Natural killer cell treated with Interleukin-12 subunit alpha and Interleukin-12 subunit beta and Interleukin-15 and Interleukin-18, amount 100 ng/mL, for 72 hours (primary cell): Measurements from ENCODE around the gene SAA2. TPM values are rescaled to one million over a fixed set of nuclear protein-coding genes. Genes with fewer than 3 reads are reported as not detected.
"Not testable (repeated sequence)": the region's sequence is repeated elsewhere in the genome, so short reads cannot be mapped to it uniquely, and the experiment has no call there.

ENCODE experiments used
- ATAC-seq, 2 donors: fragments of 150-1000 bp; cut with Tn5 transposase in 1 of 2; sonication (Bioruptor Pico), chemical (Tn5 transposase) in 1 of 2; 2 replicates each; pipeline ENCODE4 v1.10.0; 2021
- DNase-seq: peaks from one replicate; pipeline ENCODE4 v3.0.0; 2022; ENCODE audit warnings: low spot score
- H3K27ac Mint-ChIP-seq, 2 donors: 1 replicate in 1 of 2; 2 replicates in 1 of 2; pipeline ENCODE4 v1.8.0; 2022; ENCODE audit warnings: mixed read lengths in 2 of 2, mild to moderate bottlenecking in 1 of 2, moderate library complexity in 1 of 2
- H3K27me3 Mint-ChIP-seq, 2 donors: 1 replicate in 1 of 2; 2 replicates in 1 of 2; pipeline ENCODE4 v1.8.0; 2022; ENCODE audit warnings: mixed read lengths in 2 of 2
- H3K36me3 Mint-ChIP-seq: one replicate; pipeline ENCODE4 v1.8.0; 2022; ENCODE audit warnings: mixed read lengths
- H3K4me1 Mint-ChIP-seq, 2 donors: 1 replicate in 1 of 2; 2 replicates in 1 of 2; pipeline ENCODE4 v1.8.0; 2022; ENCODE audit warnings: low read depth in 2 of 2, mixed read lengths in 2 of 2, mild to moderate bottlenecking in 1 of 2
- H3K4me3 Mint-ChIP-seq: one replicate; pipeline ENCODE4 v1.8.0; 2022; ENCODE audit warnings: mixed read lengths
- H3K9me3 Mint-ChIP-seq: 2 replicates; pipeline ENCODE4 v1.8.0; 2022; ENCODE audit warnings: mixed read lengths
- total RNA-seq, 2 donors: library from RNA; stranded (reverse); gene quantifications; one replicate each; pipeline ENCODE4 v1.2.3, GENCODE V29; 2022

The SAA2 gene
- total RNA-seq, 2 donors from 2014 or later: not detected

DNA sequence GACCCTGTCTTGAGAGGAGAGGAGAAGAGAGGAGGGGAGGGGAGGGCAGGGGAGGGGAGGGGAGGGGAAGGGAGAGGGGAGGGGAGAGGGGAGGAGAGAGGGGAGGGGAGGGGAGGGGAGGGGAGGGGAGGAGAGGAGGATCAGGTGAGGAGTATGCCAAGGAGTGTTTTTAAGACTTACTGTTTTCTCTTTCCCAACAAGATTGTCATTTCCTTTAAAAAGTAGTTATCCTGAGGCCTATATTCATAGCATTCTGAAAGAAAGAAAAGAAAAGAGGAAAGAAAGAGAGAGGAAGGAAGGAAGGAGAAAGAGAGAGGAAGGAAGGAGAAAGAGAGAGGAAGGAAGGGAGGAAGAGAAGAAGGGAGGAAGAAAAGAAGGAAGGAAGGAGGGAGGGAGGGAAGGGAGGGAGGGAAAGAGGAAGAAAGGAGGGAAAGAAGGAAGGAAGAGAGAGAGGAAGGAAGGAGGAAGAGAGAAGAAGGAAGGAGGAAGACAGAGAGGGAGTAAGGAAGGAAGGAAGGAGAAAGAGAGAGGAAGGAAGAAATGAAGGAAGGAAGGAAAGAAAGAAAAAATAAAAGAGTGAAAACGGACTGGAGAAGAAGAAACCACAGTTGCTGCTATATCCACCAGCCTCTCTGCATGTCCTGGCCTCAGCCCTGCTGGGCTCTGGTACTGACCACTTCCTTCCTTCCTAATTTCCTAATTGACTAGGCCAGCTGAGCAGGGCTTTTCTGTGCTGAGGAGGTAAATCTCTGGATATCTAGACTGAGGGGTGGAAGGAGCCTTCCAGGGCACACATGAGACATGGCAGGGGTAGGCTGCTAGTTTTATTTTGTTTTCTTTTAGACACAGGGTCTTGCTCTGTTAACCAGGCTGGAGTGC is 16.4 kb upstream of the SAA2 start:
- H3K4me1 Mint-ChIP-seq: peaks cover 6% of the 10 kb centered on the region in 2 donors
- H3K27ac Mint-ChIP-seq: no peak overlapping the region
- H3K27me3 Mint-ChIP-seq: peaks cover 0 to 5% of the 10 kb centered on the region in 2 donors
- DNase-seq: no peak
- H3K36me3 Mint-ChIP-seq: no peaks in the 10 kb centered on the region
- no peaks in the 10 kb centered on the region for H3K9me3 Mint-ChIP-seq
- no peak overlapping the region for H3K4me3 Mint-ChIP-seq
- ATAC-seq: no peak

DNA sequence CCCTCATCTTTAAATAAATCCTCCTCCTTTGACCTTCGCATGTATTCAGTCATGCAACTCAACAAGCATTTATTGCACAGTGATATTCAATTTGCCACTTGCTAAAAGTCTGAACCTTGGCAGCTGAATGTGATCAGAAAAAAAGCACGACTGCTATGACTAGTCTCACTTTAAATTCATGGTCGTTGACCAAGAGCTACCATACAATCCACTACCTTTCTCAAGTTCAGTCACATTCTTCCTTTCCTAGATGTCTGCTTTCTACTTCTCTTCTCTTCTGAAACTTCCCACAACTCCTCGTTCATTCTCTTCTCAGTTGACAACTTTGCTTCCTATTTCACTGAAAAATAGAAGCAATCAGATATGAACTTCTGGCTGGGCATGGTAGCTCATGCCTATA is 15.6 kb upstream of the SAA2 start:
- Mint-ChIP-seq H3K27me3 (peaks cover 0 to 5% of the 10 kb centered on the region in 2 donors), H3K4me1 (peaks cover 6% of the 10 kb centered on the region in 2 donors), H3K9me3 (no peaks in the 10 kb centered on the region), H3K27ac (no peak overlapping the region), H3K36me3 (no peaks in the 10 kb centered on the region), H3K4me3 (no peak overlapping the region)
- ATAC-seq (no peak), DNase-seq (no peak)

GRCh38 chr11:18262681-18263350 is 14.3 kb upstream of the SAA2 start:
- not testable (repeated sequence) for H3K36me3 Mint-ChIP-seq, ATAC-seq, H3K4me1 Mint-ChIP-seq, H3K27me3 Mint-ChIP-seq, DNase-seq, H3K9me3 Mint-ChIP-seq, H3K27ac Mint-ChIP-seq, H3K4me3 Mint-ChIP-seq

GRCh38 chr11:18261721-18262120 is 13.3 kb upstream of the SAA2 start:
- H3K27ac Mint-ChIP-seq: no peak overlapping the region
- peaks cover 0 to 6% of the 10 kb centered on the region in 2 donors for H3K4me1 Mint-ChIP-seq
- H3K9me3 Mint-ChIP-seq: no peaks in the 10 kb centered on the region
- no peak for ATAC-seq
- H3K27me3 Mint-ChIP-seq: peaks cover 0 to 5% of the 10 kb centered on the region in 2 donors
- no peak for DNase-seq
- H3K4me3 Mint-ChIP-seq: no peak overlapping the region
- no peaks in the 10 kb centered on the region for H3K36me3 Mint-ChIP-seq

DNA sequence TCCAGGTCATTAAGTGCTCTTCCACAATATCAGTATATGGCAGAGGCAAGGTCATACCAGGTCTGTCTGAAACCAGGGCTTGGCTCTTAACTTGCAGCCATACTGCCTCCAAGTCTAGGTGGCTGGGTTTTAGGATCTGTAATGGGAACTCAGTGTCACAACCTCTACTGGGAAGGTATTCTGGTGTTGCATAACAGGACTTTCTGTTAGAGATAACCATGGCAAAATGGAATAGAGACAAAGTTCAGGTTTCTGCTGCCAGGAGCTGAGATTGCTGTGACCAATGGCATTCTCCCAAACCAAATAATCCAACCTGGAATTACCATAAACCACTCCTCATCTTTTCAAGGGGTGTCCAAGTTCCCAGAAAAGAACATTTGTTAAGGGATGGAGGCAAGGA is 10.8 kb upstream of the SAA2 start:
- no peak for ATAC-seq
- H3K27me3 Mint-ChIP-seq: peaks cover 0 to 8% of the 10 kb centered on the region in 2 donors
- H3K9me3 Mint-ChIP-seq: no peaks in the 10 kb centered on the region
- no peaks in the 10 kb centered on the region for H3K4me1 Mint-ChIP-seq
- H3K36me3 Mint-ChIP-seq: no peaks in the 10 kb centered on the region
- no peak overlapping the region for H3K27ac Mint-ChIP-seq
- H3K4me3 Mint-ChIP-seq: no peak overlapping the region
- DNase-seq: no peak

GRCh38 chr11:18254781-18255361 is 6.4 kb upstream of the SAA2 start:
- ATAC-seq: peak in 1 of 2 donors; percentile 56
- no peak overlapping the region for H3K4me3 Mint-ChIP-seq
- H3K27me3 Mint-ChIP-seq: peaks cover 0 to 4% of the 10 kb centered on the region in 2 donors
- H3K27ac Mint-ChIP-seq: no peak overlapping the region
- no peaks in the 10 kb centered on the region for H3K9me3 Mint-ChIP-seq
- no peaks in the 10 kb centered on the region for H3K36me3 Mint-ChIP-seq
- no peaks in the 10 kb centered on the region for H3K4me1 Mint-ChIP-seq
- no peak for DNase-seq

- no peaks in the 10 kb centered on the region for H3K4me1 Mint-ChIP-seq
- DNase-seq: no peak
- no peak for ATAC-seq
Measured at GRCh38 chr11:18253778-18254338, 5.4 kb upstream of the SAA2 start.

DNA sequence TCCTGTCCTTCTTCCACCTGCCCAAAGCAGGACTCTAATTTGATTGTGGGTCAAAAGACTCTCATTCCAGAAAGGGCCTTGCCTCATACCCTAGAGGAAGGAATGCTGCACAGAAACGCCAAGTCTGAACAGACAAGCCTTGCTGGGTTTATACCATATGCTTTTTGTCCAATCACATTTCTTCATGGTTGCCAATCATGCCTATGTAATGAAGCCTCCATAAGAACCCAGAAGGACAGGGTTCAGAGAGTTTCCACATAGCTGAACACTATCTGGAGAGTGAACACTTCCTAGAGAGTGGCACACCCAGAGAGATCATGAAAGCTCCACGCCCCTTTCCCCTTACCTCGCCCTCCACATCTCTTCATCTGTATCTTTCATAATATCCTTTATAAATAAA is 4.8 kb upstream of the SAA2 start:
- H3K36me3 Mint-ChIP-seq: no peaks in the 10 kb centered on the region
- no peaks in the 10 kb centered on the region for H3K4me1 Mint-ChIP-seq
- no peak overlapping the region for H3K4me3 Mint-ChIP-seq
- no peaks in the 10 kb centered on the region for H3K9me3 Mint-ChIP-seq
- ATAC-seq (no peak), DNase-seq (no peak)
- H3K27me3 Mint-ChIP-seq: peaks cover 0 to 4% of the 10 kb centered on the region in 2 donors
- H3K27ac Mint-ChIP-seq: no peak overlapping the region

More at GRCh38 chr11:18253778-18254338, 5.4 kb upstream of the SAA2 start:
- H3K27ac Mint-ChIP-seq: no peak overlapping the region
- H3K27me3 Mint-ChIP-seq: peaks cover 0 to 4% of the 10 kb centered on the region in 2 donors
- no peak overlapping the region for H3K4me3 Mint-ChIP-seq
- H3K36me3 Mint-ChIP-seq: no peaks in the 10 kb centered on the region
- H3K9me3 Mint-ChIP-seq: no peaks in the 10 kb centered on the region

DNA sequence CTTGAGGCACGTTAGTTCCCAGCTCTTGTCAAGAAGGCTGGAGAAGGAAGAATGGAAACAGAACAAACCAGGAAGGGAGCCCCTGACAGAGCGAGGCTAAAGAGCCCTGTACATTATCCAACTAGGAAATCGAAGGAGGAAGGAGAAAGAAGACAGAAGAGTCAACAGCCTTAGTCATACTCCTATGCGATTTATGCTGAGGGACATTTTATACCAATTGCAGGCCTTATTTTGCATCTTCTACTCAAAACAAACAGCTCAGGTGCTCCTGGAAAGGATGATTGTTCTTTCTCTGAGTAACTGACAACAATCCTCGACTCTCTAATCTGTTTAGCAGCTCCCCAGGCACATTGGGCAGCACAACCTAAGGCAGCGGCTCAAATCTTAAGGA is 1.3 kb downstream of the SAA2 start:
- not testable (repeated sequence) for ATAC-seq, DNase-seq, H3K27me3 Mint-ChIP-seq, H3K36me3 Mint-ChIP-seq, H3K9me3 Mint-ChIP-seq
- Mint-ChIP-seq H3K4me1 (peaks cover 2 to 19% of the 10 kb centered on the region in 2 donors), H3K4me3 (peak overlapping the region; percentile 79), H3K27ac (peak overlapping the region; percentile 69 to 75)

DNA sequence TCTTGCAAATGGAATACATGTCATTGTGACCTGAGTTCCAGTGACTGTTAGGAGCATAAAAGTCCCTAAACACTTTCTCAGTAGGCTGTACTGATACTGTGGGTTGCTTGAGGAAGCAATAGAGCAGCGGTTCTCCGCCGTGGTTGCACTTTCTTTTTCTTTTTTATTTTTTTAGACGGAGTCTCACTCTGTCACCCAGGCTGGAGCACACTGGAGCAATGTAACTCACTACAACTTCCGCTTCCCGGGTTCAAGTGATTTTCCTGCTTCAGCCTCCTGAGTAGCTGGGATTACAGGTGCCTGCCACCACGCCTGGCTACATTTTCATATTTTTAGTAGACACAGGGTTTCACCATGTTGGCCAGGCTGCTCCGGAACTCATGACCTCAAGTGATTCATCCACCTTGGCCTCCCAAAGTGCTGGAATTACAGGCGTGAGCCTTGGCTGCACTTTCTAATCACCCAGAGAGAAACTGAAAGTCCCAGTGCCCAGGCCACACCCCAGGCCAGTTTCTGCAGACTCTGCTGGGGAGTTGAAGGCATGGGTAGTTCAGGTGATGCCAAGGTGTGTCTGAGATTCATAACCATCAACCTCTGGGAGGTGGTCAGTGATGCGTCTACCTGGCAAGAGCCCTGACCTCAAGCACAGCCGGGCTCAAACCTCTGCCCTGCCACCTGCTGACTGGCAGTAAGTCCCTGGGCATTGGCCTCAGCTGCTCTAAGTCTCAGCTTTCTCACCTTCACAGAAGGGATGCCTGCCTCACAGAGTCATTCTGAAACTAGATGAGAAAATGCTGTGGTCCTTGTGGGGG is 1.9 kb downstream of the SAA2 start:
- Mint-ChIP-seq H3K4me3 (peak overlapping the region; percentile 79), H3K4me1 (peaks cover 2 to 19% of the 10 kb centered on the region in 2 donors), H3K27ac (peak overlapping the region; percentile 69 to 75)
- not testable (repeated sequence) for H3K36me3 Mint-ChIP-seq, H3K27me3 Mint-ChIP-seq, H3K9me3 Mint-ChIP-seq, DNase-seq
- ATAC-seq: peak; percentile 65 to 75

DNA sequence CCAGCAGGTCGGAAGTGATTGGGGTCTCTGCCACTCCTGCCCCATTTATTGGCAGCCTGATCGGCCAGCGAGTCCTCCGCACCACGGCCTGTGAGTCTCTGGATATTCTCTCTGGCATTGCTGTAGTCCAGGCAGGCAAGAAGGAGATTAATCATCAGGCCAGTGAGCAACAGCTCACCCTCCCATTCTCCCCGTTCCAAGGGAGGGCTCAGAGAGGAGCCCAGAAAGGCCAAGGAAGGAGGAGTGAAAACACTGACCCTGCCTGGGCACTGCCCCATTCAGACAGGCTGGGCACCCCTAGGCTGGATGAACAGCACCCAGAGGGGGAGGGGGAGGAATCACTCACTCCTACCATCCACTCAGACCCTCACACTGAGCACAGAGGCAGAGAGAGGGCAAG is 3.1 kb downstream of the SAA2 start:
- Mint-ChIP-seq H3K36me3 (no peaks in the 10 kb centered on the region), H3K27me3 (peaks cover 7 to 20% of the 10 kb centered on the region in 2 donors), H3K4me1 (peaks cover 2 to 19% of the 10 kb centered on the region in 2 donors), H3K27ac (no peak overlapping the region), H3K9me3 (no peaks in the 10 kb centered on the region), H3K4me3 (no peak overlapping the region)
- no peak for DNase-seq
- ATAC-seq: no peak

DNA sequence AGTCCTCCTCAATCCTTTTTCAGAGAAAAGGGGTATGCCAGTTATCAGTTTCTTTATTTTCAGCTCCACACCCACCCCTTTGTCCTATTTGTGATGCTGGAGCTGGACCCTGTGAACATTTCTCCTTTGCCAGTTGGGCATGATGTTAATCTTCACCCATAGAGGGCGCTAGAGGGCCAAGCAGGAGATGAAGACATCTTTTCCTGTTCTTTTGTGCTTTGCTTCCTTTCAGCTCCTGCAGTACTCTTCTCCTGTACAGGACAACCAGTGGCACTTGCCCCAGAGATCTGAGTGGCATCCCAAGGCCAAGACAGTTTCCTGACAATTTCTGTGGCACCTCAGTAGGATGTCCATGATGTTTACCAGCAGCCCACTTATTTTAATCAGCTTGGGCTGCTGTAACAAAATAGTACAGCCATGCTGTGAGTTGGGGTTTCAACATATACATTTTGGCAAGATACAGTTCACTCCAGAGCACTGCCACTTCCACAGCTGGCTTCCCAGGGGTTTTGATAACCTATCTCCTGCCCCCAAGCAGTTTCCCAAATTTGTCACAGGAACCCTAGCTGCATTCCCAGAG is 4.6 kb downstream of the SAA2 start:
- H3K4me1 Mint-ChIP-seq: peaks cover 2 to 19% of the 10 kb centered on the region in 2 donors
- no peaks in the 10 kb centered on the region for H3K9me3 Mint-ChIP-seq
- no peaks in the 10 kb centered on the region for H3K36me3 Mint-ChIP-seq
- peaks cover 14 to 34% of the 10 kb centered on the region in 2 donors for H3K27me3 Mint-ChIP-seq
- ATAC-seq (peak; percentile 29 to 61), DNase-seq (peak; percentile 69)
- no peak overlapping the region for H3K27ac Mint-ChIP-seq
- no peak overlapping the region for H3K4me3 Mint-ChIP-seq

- H3K36me3 Mint-ChIP-seq: no peaks in the 10 kb centered on the region
- no peaks in the 10 kb centered on the region for H3K9me3 Mint-ChIP-seq
- peaks cover 33 to 54% of the 10 kb centered on the region in 2 donors for H3K27me3 Mint-ChIP-seq
- DNase-seq (no peak), ATAC-seq (no peak)
- H3K27ac Mint-ChIP-seq: no peak overlapping the region
- H3K4me3 Mint-ChIP-seq: no peak overlapping the region
- peaks cover 2 to 6% of the 10 kb centered on the region in 2 donors for H3K4me1 Mint-ChIP-seq
Measured at GRCh38 chr11:18239655-18240054, 8.8 kb downstream of the SAA2 start.
